ENCODE data around the gene CACNA1F. TPM values are rescaled to one million over a fixed set of nuclear protein-coding genes. Genes with fewer than 3 reads are reported as not detected.
"Not testable (repeated sequence)": the region's sequence is repeated elsewhere in the genome, so short reads cannot be mapped to it uniquely, and the experiment has no call there.

The CACNA1F gene
- total and polyA plus RNA-seq, 2 experiments from 2014 or later, result not detected

GRCh38 chrX:49177338-49177833 is 55.8 kb downstream of the CACNA1F start:
- Histone ChIP-seq H4K20me1 (ENCODE audit: insufficient read depth) (no peaks in the 10 kb centered on the region), H3K79me2 (ENCODE audit: insufficient read depth) (peaks cover 15% of the 10 kb centered on the region), H3F3A (ENCODE audit: insufficient read depth) (no peaks in the 10 kb centered on the region), H3K4me1 (ENCODE audit: insufficient read depth) (no peaks in the 10 kb centered on the region; the same call in 1 of the 2 replicates), H3K9ac (no peak overlapping the region), H3K36me3 (ENCODE audit: low read depth) (no peaks in the 10 kb centered on the region), H3K27me3 (replicated peaks; ENCODE audit: insufficient read depth) (no peaks in the 10 kb centered on the region), H2AFZ (no peak overlapping the region), H3K4me2 (ENCODE audit: unreplicated experiment) (no peak overlapping the region), H3K9me2 (ENCODE audit: insufficient read depth) (no peaks in the 10 kb centered on the region), H3K4me3 (no peak overlapping the region), H3K9me3 (ENCODE audit: low read depth) (no peaks in the 10 kb centered on the region), H3K27ac (no peak overlapping the region)
- DNase-seq, result no peak
- in situ Hi-C loops (cut with MboI), result no loop called here
- 80 to 86% methylated on average over 4 of the region's 4 CpGs for WGBS, 2 experiments (ENCODE audit: low coverage in 1 of 2, low lambda C conversion rate in 2 of 2, missing lambda C conversion rate in 2 of 2)
- TF ChIP-seq EZH2 (IDR thresholded peaks at IDR 0.05; ENCODE audit: insufficient read depth, poor library complexity, severe bottlenecking) (no peak), EZH2phosphoT487 (IDR thresholded peaks at IDR 0.05; ENCODE audit: insufficient read depth, low read depth) (no peak)

GRCh38 chrX:49176421-49177326 is 56.5 kb downstream of the CACNA1F start:
- Histone ChIP-seq H3K9me2 (ENCODE audit: insufficient read depth) (no peaks in the 10 kb centered on the region), H2AFZ (no peak overlapping the region), H3K27ac (no peak overlapping the region), H3K9me3 (ENCODE audit: low read depth) (no peaks in the 10 kb centered on the region), H3K27me3 (replicated peaks; ENCODE audit: insufficient read depth) (no peaks in the 10 kb centered on the region), H3K79me2 (ENCODE audit: insufficient read depth) (peaks cover 16% of the 10 kb centered on the region), H3K4me1 (ENCODE audit: insufficient read depth) (no peaks in the 10 kb centered on the region; the same call in 1 of the 2 replicates), H3K4me2 (ENCODE audit: unreplicated experiment) (no peak overlapping the region), H4K20me1 (ENCODE audit: insufficient read depth) (no peaks in the 10 kb centered on the region), H3F3A (ENCODE audit: insufficient read depth) (no peaks in the 10 kb centered on the region), H3K4me3 (no peak overlapping the region), H3K36me3 (ENCODE audit: low read depth) (no peaks in the 10 kb centered on the region), H3K9ac (no peak overlapping the region)
- no peak for DNase-seq
- TF ChIP-seq EZH2 (IDR thresholded peaks at IDR 0.05; ENCODE audit: insufficient read depth, poor library complexity, severe bottlenecking), result no peak
- no peak for TF ChIP-seq EZH2phosphoT487 (IDR thresholded peaks at IDR 0.05; ENCODE audit: insufficient read depth, low read depth)
- WGBS, 2 experiments (ENCODE audit: low coverage in 1 of 2, low lambda C conversion rate in 2 of 2, missing lambda C conversion rate in 2 of 2), result 54 to 61% methylated on average over 13 to 15 of the region's 27 CpGs
- in situ Hi-C loops (cut with MboI), result no loop called here

GRCh38 chrX:49175435-49176274 is 57.5 kb downstream of the CACNA1F start:
- Histone ChIP-seq H4K20me1 (ENCODE audit: insufficient read depth) (no peaks in the 10 kb centered on the region), H3F3A (ENCODE audit: insufficient read depth) (no peaks in the 10 kb centered on the region), H3K27me3 (replicated peaks; ENCODE audit: insufficient read depth) (no peaks in the 10 kb centered on the region), H3K36me3 (ENCODE audit: low read depth) (no peaks in the 10 kb centered on the region), H3K4me2 (ENCODE audit: unreplicated experiment) (no peak overlapping the region), H3K4me3 (no peak overlapping the region), H3K27ac (no peak overlapping the region), H3K9me2 (ENCODE audit: insufficient read depth) (no peaks in the 10 kb centered on the region), H3K4me1 (ENCODE audit: insufficient read depth) (no peaks in the 10 kb centered on the region; the same call in 1 of the 2 replicates), H3K9me3 (ENCODE audit: low read depth) (no peaks in the 10 kb centered on the region), H2AFZ (no peak overlapping the region), H3K9ac (no peak overlapping the region), H3K79me2 (ENCODE audit: insufficient read depth) (peaks cover 16% of the 10 kb centered on the region)
- WGBS, 2 experiments (ENCODE audit: low coverage in 1 of 2, low lambda C conversion rate in 2 of 2, missing lambda C conversion rate in 2 of 2), result 94 to 100% methylated on average over 10 to 24 of the region's 43 CpGs
- no peak for DNase-seq
- in situ Hi-C loops (cut with MboI), result no loop called here
- TF ChIP-seq EZH2phosphoT487 (IDR thresholded peaks at IDR 0.05; ENCODE audit: insufficient read depth, low read depth), result no peak
- no peak for TF ChIP-seq EZH2 (IDR thresholded peaks at IDR 0.05; ENCODE audit: insufficient read depth, poor library complexity, severe bottlenecking)

- WGBS, 2 experiments (ENCODE audit: low coverage in 1 of 2, low lambda C conversion rate in 2 of 2, missing lambda C conversion rate in 2 of 2), result 37 to 42% methylated on average over 3 of the region's 3 CpGs
- no peak for DNase-seq
- Histone ChIP-seq H3K4me3 (no peak overlapping the region), H3K27ac (no peak overlapping the region), H3K4me2 (ENCODE audit: unreplicated experiment) (no peak overlapping the region), H3K9ac (no peak overlapping the region), H3K27me3 (replicated peaks; ENCODE audit: insufficient read depth) (no peaks in the 10 kb centered on the region), H2AFZ (no peak overlapping the region), H3K4me1 (ENCODE audit: insufficient read depth) (no peaks in the 10 kb centered on the region; the same call in 1 of the 2 replicates), H3K79me2 (ENCODE audit: insufficient read depth) (peaks cover 16% of the 10 kb centered on the region), H3F3A (ENCODE audit: insufficient read depth) (no peaks in the 10 kb centered on the region), H4K20me1 (ENCODE audit: insufficient read depth) (no peaks in the 10 kb centered on the region), H3K36me3 (ENCODE audit: low read depth) (no peaks in the 10 kb centered on the region), H3K9me2 (ENCODE audit: insufficient read depth) (no peaks in the 10 kb centered on the region), H3K9me3 (ENCODE audit: low read depth) (no peaks in the 10 kb centered on the region)
- TF ChIP-seq EZH2 (IDR thresholded peaks at IDR 0.05; ENCODE audit: insufficient read depth, poor library complexity, severe bottlenecking) (no peak), EZH2phosphoT487 (IDR thresholded peaks at IDR 0.05; ENCODE audit: insufficient read depth, low read depth) (no peak)
- in situ Hi-C loops (cut with MboI), result no loop called here
Measured at GRCh38 chrX:49174723-49175122, 58.4 kb downstream of the CACNA1F start.

GRCh38 chrX:49173544-49173943 is 59.6 kb downstream of the CACNA1F start:
- H3K27me3 ChIP-seq (replicated peaks; ENCODE audit: insufficient read depth); H3K4me2 ChIP-seq (ENCODE audit: unreplicated experiment); H3K9me2 ChIP-seq (ENCODE audit: insufficient read depth); H3K4me1 ChIP-seq (ENCODE audit: insufficient read depth); H2AFZ ChIP-seq; H3K9ac ChIP-seq; in situ Hi-C loops (cut with MboI); DNase-seq; H3F3A ChIP-seq (ENCODE audit: insufficient read depth); H3K9me3 ChIP-seq (ENCODE audit: low read depth); H3K36me3 ChIP-seq (ENCODE audit: low read depth); H3K27ac ChIP-seq; H4K20me1 ChIP-seq (ENCODE audit: insufficient read depth): not testable (repeated sequence)
- 95 to 96% methylated on average over 4 to 8 of the region's 8 CpGs for WGBS, 2 experiments (ENCODE audit: low coverage in 1 of 2, low lambda C conversion rate in 2 of 2, missing lambda C conversion rate in 2 of 2)
- peak overlapping the region; percentile 89 for H3K4me3 ChIP-seq
- H3K79me2 ChIP-seq (ENCODE audit: insufficient read depth), result peaks cover 16% of the 10 kb centered on the region

All from GM23248 (cell line).